Measurements from ENCODE around the gene FAIM. TPM values are rescaled to one million over a fixed set of nuclear protein-coding genes. Genes with fewer than 3 reads are reported as not detected.
A peak's percentile ranks its signal among the peaks of the same experiment; 100 is the strongest.
"Not testable (repeated sequence)": the region's sequence is repeated elsewhere in the genome, so short reads cannot be mapped to it uniquely, and the experiment has no call there.

Gene FAIM, protein sequence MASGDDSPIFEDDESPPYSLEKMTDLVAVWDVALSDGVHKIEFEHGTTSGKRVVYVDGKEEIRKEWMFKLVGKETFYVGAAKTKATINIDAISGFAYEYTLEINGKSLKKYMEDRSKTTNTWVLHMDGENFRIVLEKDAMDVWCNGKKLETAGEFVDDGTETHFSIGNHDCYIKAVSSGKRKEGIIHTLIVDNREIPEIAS
- total RNA-seq (2014; rRNA removed; shearing (Covaris generic)): 4.2 and 9.1 TPM in 2 replicates

- peak; percentile 64 for DNase-seq (ENCODE audit: low spot score)
Observed at GRCh38 chr3:138608322-138609135, at the start of gene FAIM. Gene FAIM (plus strand): TSS chr3:138608771. CDS start chr3:138619727, 10,956 bp downstream.

DNA sequence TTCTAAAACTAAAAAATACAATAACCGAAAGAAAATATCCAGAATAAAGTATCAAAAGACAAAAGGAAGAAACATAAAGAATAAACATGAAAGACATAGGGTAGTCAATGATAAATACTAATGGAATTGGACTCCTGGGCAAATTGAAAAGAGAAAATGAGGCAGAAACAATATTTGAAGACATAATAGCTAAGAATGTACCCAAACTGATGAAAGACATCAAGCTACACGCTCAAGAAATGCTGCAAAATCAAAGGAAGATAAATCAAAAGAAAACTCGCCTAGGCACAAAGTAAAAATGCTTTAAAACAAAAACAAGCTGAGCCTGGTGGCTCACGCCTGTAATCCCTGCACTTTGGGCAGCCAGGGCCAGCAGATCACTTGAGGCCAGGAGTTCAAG is 49.4 kb upstream of the FAIM start:
- no peak for DNase-seq (ENCODE audit: low spot score)

- no peak for DNase-seq (ENCODE audit: low spot score)
Observed at GRCh38 chr3:138560501-138560900, 48.1 kb upstream of the FAIM start.

DNA sequence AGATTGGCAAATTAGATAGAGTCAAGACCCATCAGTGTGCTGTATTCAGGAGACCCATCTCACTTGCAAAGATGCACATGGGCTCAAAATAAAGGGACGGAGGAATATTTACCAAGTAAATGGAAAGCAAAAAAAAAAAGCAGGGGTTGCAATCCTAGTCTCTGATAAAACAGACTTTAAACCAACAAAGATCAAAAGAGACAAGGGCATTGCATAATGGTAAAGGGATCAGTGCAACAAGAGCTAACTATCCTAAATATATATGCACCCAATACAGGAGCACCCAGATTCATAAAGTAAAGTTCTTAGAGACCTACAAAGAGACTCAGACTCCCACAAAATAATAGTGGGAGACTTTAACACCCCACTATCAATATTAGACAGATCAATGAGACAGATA is 45.7 kb upstream of the FAIM start:
- not testable (repeated sequence) for DNase-seq (ENCODE audit: low spot score)

- not testable (repeated sequence) for DNase-seq (ENCODE audit: low spot score)
Observed at GRCh38 chr3:138566293-138566692, 42.3 kb upstream of the FAIM start.

- DNase-seq (ENCODE audit: low spot score): peak; percentile 36
Observed at GRCh38 chr3:138567403-138567802, 41.2 kb upstream of the FAIM start.

GRCh38 chr3:138569090-138569489 is 39.5 kb upstream of the FAIM start:
- DNase-seq (ENCODE audit: low spot score): no peak

DNA sequence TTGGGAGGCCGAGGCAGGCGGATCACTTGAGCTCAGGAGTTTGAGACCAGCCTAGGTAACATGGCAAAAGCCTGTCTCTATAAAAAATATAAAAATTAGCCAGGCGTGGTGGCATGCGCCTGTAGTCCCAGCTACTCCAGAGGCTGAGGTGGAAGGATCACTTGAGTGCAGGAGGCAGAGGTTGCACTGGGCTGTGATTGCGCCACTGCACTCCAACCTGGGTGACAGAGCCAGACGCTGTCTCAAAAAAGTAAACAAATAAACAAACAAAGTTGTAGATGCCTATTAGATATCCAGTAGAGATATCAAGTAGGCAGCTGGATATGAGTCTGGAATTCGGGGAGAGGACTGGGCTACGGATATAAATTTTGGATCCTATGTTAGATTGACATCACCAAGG is 38.9 kb upstream of the FAIM start:
- DNase-seq (ENCODE audit: low spot score): not testable (repeated sequence)

- DNase-seq (ENCODE audit: low spot score): no peak
Observed at GRCh38 chr3:138573138-138573537, 35.4 kb upstream of the FAIM start.

- no peak for DNase-seq (ENCODE audit: low spot score)
Observed at GRCh38 chr3:138578141-138578540, 30.4 kb upstream of the FAIM start.

- DNase-seq (ENCODE audit: low spot score): no peak
Observed at GRCh38 chr3:138578961-138579574, 29.5 kb upstream of the FAIM start.

- DNase-seq (ENCODE audit: low spot score): no peak
Observed at GRCh38 chr3:138587374-138587773, 21.2 kb upstream of the FAIM start.

- no peak for DNase-seq (ENCODE audit: low spot score)
Observed at GRCh38 chr3:138588445-138588844, 20.1 kb upstream of the FAIM start.

GRCh38 chr3:138591392-138591791 is 17.2 kb upstream of the FAIM start:
- no peak for DNase-seq (ENCODE audit: low spot score)

DNA sequence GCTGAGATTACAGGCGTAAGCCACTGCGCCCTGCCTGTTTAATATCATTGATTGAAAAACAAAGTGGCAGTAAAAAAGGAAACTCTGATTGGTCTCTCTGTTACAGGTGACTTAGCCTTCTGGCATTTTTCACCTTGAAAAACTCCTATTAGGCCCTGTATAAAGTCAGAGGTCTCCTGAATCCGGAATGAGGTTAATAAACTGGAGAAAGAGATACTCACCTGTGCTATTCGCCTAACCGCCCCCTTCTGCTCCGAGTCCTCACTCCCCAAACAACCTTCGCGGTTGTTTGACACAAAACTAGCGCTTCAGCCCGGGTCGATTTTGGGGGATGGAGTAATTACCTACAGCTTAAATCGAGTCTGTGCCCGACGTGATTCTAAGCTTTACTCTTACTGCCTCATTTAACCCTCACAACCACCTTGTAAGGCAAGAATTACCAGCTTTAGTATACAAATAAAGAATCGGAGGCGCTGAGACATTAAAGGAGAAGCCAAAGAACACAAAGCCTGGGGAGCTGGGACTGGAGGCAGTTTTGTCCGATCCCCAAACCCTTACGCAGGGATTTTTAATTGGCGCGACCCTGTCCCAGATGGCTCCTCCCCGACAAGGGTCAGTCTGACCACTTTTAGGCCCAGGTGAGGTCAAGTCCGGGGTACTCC is 15.0 kb upstream of the FAIM start:
- peak; percentile 61 for DNase-seq (ENCODE audit: low spot score)

- peak; percentile 97 for DNase-seq (ENCODE audit: low spot score)
Observed at GRCh38 chr3:138594150-138594934, 14.2 kb upstream of the FAIM start, which contains the start of gene CEP70. Gene CEP70 (minus strand): TSS chr3:138594260. CDS start chr3:138572927, 21,333 bp downstream.

DNA sequence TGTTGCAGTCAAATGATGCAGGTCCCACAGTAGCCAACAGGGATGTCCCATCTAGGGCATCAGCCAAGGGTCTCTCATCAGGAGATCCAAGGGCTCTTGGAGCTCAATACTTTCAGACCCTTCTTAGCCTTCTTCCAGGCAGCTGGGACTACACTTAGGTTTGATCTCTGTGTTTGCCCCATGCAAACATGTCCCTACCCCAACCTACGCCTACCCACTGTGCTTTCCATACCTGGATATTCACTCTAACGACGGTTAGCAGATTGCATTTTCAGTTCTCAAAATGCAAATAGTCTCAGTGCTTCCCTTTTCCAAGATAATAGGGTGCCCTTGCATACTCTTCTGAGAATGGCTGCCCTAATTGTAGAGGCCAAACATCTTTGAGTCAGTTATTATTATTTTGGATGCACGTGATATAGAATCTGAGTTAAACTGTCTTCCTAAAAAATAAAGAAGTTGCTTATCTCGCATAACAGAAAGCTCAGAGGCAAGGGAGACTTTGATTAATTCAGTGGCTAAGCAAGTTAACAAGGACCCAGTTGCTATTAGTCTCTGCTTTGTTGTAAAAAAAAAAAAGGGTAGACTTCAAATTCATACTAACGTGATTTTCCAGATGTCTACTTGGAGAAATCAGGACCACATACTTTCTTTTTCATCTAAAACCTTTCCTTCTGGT is 13.5 kb upstream of the FAIM start:
- no peak for DNase-seq (ENCODE audit: low spot score)

DNA sequence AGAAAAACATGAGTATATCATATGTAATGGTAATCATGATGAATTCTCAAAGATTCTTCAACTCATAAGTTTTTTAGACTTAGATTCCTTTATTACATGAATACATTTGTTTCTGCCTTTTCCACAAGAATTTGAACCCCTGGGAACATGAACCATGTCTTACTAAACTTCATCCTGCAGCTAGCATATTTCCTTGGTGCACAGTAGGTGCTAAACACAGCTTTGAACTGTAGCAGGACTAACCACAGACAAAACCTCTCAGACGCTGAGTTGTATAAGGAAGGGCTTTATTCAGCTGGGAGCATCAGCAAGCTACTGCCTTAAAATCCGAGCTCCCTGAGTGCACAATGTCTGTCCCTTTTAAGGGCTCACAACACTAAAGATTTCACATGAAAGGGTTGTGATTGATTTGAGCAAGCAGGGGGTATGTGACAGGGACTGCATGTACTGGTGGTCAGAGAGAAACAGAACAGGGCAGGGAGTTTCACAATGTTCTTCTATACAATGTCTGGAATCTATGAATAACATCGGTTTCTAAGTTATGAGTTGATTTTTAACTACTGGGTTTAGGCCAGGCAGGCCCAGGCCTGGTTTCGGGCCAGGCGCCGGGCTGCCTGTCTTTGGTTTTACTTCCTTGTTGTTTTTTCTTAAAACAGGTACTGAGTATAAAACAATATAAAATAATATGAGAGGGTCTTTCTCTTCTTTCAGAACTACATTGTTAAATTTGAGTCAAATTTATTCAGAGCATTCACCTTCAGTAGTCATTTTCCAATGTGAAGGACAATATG is 11.2 kb upstream of the FAIM start:
- not testable (repeated sequence) for DNase-seq (ENCODE audit: low spot score)

DNA sequence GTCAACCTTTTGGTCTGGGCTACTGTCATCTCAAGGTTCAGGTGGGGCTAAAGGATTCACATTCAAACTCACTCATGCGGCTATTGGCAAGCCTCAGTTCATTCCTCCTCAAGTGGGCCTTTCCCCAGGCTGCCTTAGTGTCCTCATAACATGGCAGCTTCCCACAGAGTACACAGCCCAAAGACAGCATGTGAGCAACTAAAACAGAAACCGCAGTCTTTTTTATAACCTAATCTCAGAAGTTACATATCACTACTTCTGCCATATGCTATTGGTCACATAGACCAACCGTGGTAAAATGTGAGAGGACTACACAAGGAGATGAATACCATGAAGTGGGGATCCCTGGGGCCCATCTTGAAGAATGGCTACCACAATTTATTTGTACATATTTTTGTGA is 10.0 kb upstream of the FAIM start:
- no peak for DNase-seq (ENCODE audit: low spot score)
